ENCODE measurements around the gene SP3.

Gene SP3

GRCh38 chr2:173966274-173967098 lies 1.3 kb upstream of the SP3 start:
- no peak for DNase-seq (ENCODE audit: low read depth, low spot score)

DNA sequence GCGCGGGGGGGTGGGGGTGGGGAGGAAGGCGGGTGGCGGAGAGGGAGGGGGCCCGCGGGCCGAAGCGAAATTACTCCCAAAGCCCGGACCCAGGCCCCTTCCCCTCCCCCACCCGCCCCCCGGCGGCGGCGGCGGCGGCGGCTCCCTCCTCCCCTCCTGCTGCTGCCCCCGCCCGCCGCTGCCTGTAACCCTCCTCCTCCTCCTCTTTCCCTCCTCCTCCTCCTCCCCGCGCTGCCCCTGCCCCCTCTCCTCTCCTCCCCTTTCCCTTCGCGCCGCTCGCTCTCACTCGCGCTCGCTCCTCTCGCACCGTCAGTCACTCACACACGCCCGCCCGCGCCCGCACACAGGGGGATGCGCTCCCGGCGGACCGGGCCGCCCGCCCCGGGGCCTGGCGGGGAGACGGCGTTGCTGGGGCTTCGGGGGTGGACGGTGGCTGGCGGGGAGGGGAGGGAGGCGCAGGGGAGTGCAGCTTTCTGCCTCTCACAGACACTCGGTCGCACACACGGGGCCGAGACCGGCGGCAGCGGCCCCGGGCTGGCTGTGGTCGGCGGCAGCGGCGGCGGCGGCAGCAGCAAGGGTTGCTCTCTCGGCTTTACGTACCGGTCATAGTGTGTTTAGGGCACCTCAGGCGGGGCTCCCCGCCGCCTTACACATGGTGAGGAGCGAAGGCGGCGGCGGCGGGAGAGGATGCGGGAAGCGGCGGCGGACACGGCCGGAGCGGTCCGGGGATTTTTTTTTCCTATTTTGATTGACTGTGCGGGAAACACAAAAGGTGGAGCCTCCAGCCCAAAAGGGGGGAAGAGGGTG lies 405 bp downstream of the SP3 start:
- peak; percentile 51 for DNase-seq (ENCODE audit: low read depth, low spot score)

- DNase-seq (ENCODE audit: low read depth, low spot score): peak; percentile 36
These were observed 1.2 kb downstream of the SP3 start for GRCh38 chr2:173963817-173964564.

- peak; percentile 31 for DNase-seq (ENCODE audit: low read depth, low spot score)
These were observed 1.8 kb downstream of the SP3 start for GRCh38 chr2:173963323-173963816.

- DNase-seq (ENCODE audit: low read depth, low spot score): no peak
These were observed 2.5 kb downstream of the SP3 start for GRCh38 chr2:173962583-173963110.

- DNase-seq (ENCODE audit: low read depth, low spot score): no peak
These were observed 3.1 kb downstream of the SP3 start for GRCh38 chr2:173962031-173962430.

- DNase-seq (ENCODE audit: low read depth, low spot score): no peak
These were observed 3.8 kb downstream of the SP3 start for GRCh38 chr2:173961346-173961705.

DNA sequence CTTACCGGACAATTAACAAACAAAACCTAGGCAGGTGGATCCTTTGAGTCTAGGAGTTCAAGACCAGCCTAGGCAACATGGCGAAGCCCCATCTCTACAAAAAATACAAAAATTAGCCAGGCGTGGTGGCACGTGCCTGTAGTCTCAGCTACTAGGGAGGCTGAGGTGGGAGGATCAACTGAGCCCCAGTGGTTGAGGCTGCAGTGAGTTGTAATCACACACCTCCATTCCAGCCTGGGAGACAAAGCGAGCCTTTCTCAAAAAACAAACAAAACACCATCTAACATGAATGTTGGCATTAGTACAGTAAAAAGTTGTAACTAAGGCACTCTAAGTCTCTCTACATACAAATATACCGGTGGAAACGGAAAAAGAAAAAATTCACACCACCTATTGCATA lies 5.3 kb downstream of the SP3 start:
- no peak for DNase-seq (ENCODE audit: low read depth, low spot score)

GRCh38 chr2:173959358-173959884 lies 5.8 kb downstream of the SP3 start:
- DNase-seq (ENCODE audit: low read depth, low spot score): no peak

GRCh38 chr2:173958198-173958846 lies 6.9 kb downstream of the SP3 start:
- no peak for DNase-seq (ENCODE audit: low read depth, low spot score)

DNA sequence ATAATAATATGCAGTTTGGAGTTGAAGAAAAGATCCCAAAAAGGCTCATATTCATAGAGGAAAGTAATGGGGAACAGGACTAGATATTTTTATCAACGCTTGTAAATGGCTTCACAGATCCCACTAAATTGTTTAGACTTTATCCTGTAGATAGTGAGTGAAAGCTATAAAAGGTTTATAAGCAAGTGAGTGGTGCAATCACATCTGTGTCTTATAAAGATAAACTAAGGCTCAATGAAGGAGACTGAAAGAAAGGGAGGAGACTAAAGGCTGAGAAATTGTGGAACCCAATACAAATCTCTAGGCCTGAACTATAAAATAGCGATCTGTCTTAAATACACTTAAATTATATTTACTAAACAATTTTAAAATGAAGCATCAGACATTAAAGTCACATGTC lies 7.7 kb downstream of the SP3 start:
- no peak for DNase-seq (ENCODE audit: low read depth, low spot score)

- no peak for DNase-seq (ENCODE audit: low read depth, low spot score)
These were observed 8.7 kb downstream of the SP3 start for GRCh38 chr2:173956454-173956853.

- DNase-seq (ENCODE audit: low read depth, low spot score): no peak
These were observed 9.3 kb downstream of the SP3 start for GRCh38 chr2:173955867-173956266.

- no peak for DNase-seq (ENCODE audit: low read depth, low spot score)
These were observed 10.2 kb downstream of the SP3 start for GRCh38 chr2:173955004-173955403.

DNA sequence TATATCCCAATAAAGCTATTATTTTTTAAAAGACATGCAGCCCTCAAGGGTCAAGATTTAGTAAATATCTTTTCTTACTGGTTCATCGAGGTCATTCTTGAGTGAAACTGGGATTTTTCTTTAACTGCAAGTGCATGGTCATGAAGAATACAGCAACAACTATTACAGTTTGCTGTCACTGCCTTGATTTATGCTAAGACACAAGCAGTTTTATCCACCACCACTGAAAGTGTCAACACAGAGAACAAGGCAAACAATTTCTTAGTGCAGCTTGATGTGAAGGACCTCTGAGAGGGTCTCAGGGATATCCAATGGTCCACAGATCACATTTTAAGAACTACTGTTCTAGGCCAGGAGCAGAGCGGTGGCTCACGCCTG lies 12.1 kb downstream of the SP3 start:
- no peak for DNase-seq (ENCODE audit: low read depth, low spot score)

DNA sequence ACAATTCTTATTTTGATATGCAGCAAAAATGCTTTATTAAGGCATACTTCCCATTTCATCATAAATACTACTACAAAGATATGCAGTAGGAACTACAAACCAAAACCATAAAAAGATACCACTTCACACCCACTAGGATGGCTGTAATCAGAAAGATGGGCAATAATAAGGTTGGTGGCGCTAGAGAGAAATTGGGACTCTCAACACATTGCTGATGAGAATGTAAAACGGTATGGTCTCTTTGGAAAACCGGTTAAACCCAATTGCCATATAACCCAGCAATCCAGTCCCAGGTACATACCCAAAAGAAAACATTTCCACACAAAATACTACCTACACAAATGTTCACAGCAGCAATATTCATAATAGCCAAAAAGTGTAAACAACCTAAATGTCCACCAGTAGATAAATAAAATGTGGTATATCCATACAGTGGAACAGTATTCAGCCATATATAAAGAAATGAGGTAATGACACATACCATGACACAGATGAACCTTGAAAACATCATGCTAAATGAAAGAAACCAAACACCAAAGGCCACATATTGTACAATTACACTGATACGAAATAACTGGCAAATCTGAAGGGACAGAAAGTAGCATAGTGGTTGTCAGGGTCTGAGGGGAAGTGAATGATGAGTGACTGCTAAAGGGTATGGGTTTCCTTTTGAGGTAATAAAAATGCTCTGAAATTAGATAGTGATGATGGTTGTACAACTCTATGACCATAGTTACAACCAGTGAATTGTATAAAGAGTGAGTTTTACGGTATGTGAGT lies 12.7 kb downstream of the SP3 start:
- DNase-seq (ENCODE audit: low read depth, low spot score): no peak

- no peak for DNase-seq (ENCODE audit: low read depth, low spot score)
These were observed 16.3 kb downstream of the SP3 start for GRCh38 chr2:173948842-173949241.

DNA sequence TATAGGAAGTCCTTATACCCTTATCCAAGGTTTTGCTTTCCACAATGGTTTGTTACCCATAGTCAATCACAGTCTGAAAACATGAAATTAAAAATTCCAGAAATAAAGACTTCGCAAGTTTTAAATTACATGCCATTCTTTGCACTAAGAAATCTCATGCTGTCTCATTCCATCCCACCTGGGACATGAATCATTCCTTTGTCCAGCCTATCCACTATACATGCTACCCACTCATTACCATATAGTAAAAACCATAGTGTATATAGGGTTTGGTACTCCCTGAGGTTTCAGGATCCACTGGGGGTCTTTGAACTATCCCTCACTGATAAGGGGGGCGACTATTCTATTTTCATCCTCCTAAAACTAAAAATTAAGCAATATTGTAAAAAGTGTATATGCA lies 17.0 kb downstream of the SP3 start:
- DNase-seq (ENCODE audit: low read depth, low spot score): no peak

DNA sequence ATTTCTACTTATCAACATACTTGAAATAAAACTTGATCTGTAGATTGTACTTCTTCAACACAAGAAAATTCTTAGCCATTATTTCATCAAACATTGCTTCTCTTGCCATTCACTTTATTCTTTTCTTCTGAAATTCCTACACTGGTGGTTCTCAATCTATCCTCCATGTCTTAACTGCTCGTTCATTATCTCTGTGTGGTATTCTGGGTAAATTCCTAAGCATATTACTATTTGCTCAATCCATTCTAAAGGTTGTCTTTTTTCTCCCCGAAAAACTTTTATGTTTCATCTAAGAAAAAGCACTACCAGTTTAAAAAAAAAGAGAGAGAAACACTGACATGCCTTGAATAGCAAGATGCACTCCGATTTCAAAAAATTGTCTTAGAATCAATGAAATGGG lies 18.0 kb downstream of the SP3 start:
- no peak for DNase-seq (ENCODE audit: low read depth, low spot score)

DNA sequence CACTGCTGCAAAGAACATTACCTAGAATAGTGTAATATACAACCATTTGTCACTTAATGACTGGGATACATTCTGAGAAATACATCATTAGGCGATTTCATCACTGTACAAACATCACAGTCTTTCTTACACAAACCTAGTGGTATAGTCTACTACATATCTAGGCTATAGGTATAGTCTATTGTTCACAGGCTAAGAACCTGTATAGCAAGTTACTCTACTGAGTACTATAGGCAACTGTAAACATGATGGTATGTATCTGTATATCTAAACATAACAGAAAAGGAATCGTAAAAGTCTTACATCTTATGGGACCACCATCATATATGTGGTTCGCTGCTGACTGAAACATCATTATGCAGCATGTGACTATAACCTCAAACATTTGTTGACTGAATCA lies 21.4 kb downstream of the SP3 start:
- DNase-seq (ENCODE audit: low read depth, low spot score): no peak

All from brain pericyte (primary cell).